Activated naive CD8-positive, alpha-beta T cell treated with anti-CD3 and anti-CD28 coated beads for 36 hours (primary cell): ENCODE data around the gene PREB. TPM values are rescaled to one million over a fixed set of nuclear protein-coding genes. Genes with fewer than 3 reads are reported as not detected.

ENCODE experiments used
- DNase-seq: peaks from one replicate; pipeline ENCODE4 v3.0.0; 2021
- H3K27ac Mint-ChIP-seq: one replicate; pipeline ENCODE4 v1.8.0; 2022; ENCODE audit warnings: mild to moderate bottlenecking, moderate library complexity, mixed read lengths
- H3K27me3 Mint-ChIP-seq: one replicate; pipeline ENCODE4 v1.8.0; 2022; ENCODE audit warnings: mild to moderate bottlenecking, mixed read lengths
- H3K36me3 Mint-ChIP-seq: one replicate; pipeline ENCODE4 v1.8.0; 2021; ENCODE audit warnings: mild to moderate bottlenecking, mixed read lengths
- H3K4me1 Mint-ChIP-seq: one replicate; pipeline ENCODE4 v1.8.0; 2021; ENCODE audit warnings: mixed read lengths
- H3K4me3 Mint-ChIP-seq: one replicate; pipeline ENCODE4 v1.8.0; 2022; ENCODE audit warnings: mild to moderate bottlenecking, moderate library complexity, mixed read lengths
- H3K9me3 Mint-ChIP-seq: one replicate; pipeline ENCODE4 v1.8.0; 2022; ENCODE audit warnings: mixed read lengths
- total RNA-seq, 2 experiments: library from RNA; stranded (reverse); gene quantifications; one replicate each; pipeline ENCODE4 v1.2.3, GENCODE V29; 2021

Gene PREB
- total RNA-seq, 2 experiments from 2014 or later, result 62.1 to 63.3 TPM

DNA sequence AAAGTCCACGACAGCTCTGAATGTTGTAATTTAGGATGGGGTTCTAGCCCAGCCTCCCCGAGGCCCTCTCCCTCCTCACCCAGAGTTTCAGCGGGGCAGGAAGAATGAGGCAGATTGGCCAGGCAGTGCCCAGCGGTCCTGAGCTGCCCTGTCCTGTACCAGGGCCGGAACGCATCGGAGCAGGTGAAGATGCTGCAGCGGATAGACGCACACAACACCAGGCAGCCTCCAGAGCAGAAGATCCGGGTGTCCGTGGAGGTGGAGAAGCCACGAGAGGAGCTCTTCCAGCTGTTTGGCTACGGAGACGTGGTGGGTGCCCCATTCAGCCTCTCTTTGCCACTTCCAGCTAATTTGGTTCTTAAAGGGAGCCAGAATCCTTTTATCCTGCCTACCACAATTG, 37.1 kb downstream of the PREB start:
- Mint-ChIP-seq H3K4me3 (no peak overlapping the region), H3K27me3 (no peaks in the 10 kb centered on the region), H3K27ac (no peak overlapping the region), H3K9me3 (no peaks in the 10 kb centered on the region), H3K4me1 (peaks cover 11% of the 10 kb centered on the region), H3K36me3 (peaks cover 2% of the 10 kb centered on the region)
- no peak for DNase-seq

DNA sequence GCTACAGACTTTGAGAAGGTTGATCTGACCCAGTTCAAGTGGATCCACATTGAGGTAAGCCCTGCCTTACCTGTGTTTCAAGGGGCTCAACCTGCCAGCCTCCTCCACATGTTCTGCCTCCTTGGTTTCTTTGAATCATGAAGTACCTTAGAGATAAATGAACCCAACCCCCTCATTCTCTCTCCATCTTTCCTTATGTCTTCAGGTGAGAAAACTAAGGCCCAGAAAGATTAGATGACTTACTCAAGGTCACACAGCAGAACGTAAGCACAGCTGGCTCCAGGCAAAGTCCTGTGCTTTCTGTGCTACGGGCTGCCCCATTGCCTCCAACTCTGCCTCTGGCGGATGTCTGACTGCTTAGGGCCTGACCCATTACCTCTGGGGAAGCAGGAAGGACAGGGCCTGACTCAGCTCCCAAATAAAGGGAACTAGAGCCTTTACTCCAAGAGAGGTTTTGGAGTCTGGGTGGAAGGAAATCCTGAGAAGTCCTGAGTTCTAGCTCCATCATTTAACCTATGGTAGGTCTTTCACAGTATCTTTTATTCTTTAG, 37.6 kb downstream of the PREB start:
- DNase-seq, result no peak
- no peak overlapping the region for H3K27ac Mint-ChIP-seq
- H3K9me3 Mint-ChIP-seq, result no peaks in the 10 kb centered on the region
- no peaks in the 10 kb centered on the region for H3K27me3 Mint-ChIP-seq
- peaks cover 11% of the 10 kb centered on the region for H3K4me1 Mint-ChIP-seq
- no peak overlapping the region for H3K4me3 Mint-ChIP-seq
- H3K36me3 Mint-ChIP-seq, result no peaks in the 10 kb centered on the region

DNA sequence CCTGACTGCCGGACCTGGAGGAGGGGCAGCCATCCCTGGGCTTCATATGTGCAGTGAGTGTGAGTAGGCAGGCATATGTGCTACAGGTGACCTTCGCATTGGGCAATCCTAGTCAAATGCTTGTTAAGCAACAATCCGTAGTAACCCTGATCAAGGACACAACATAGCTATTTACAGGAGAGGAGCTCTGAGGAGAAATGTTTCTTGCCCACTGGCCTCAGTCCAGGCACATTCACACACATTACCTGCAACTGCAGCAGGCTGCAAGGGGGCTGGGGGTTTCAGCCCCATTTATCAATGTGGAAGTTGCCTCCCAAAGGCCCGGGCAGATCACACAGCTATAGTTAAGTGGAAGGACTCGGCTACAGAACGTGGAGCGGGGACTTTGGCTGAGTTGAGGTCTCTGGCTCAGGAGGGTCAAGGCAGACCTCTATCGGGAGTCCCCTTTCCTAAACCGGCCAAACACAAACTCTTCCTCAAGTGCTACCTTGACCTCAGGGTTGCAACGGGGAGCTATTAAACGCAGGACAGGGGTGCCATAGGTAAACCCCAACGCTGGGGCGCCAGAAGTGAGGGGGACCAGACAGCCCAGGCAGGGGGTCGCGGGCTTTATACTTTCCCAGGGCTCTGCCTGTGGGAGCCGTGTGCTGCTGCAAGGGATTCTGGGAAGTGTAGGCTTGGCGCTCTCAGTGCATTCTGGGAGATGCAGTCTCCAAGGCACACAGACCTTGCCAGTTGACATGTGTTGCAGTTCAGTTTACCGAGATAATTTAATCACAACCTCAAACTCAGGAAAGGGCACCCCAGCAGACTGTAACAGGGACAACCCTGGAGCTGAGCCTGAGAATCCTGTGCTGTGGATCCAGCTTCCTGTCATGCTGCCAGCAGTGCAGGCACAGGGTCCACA, 38.4 kb downstream of the PREB start:
- H3K27ac Mint-ChIP-seq, result no peak overlapping the region

DNA sequence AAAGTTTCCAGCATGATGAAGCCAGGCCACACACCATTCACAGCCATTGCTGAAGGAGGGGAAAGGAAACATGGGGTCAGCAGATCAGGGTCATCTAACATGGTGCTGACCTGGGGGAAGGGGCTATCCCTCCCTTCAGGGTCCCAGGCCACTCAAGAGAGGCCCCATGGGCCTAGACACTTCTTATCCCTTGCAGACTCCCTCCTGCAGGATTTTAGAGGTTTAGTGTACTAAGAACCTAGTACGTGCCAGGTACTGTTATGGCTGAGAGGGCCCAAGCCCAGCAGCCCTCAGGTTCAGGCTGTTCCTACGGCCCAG, 39.0 kb downstream of the PREB start:
- H3K27ac Mint-ChIP-seq, result no peak overlapping the region
- H3K4me1 Mint-ChIP-seq, result peaks cover 11% of the 10 kb centered on the region
- H3K9me3 Mint-ChIP-seq, result no peaks in the 10 kb centered on the region
- no peak for DNase-seq
- H3K36me3 Mint-ChIP-seq, result no peaks in the 10 kb centered on the region
- H3K27me3 Mint-ChIP-seq, result no peaks in the 10 kb centered on the region
- no peak overlapping the region for H3K4me3 Mint-ChIP-seq

More for the DNA sequence above, 38.4 kb downstream of the PREB start:
- peaks cover 11% of the 10 kb centered on the region for H3K4me1 Mint-ChIP-seq
- peak; percentile 39 for DNase-seq
- H3K36me3 Mint-ChIP-seq, result no peaks in the 10 kb centered on the region
- H3K27me3 Mint-ChIP-seq, result no peaks in the 10 kb centered on the region
- peak overlapping the region; percentile 52 for H3K4me3 Mint-ChIP-seq
- H3K9me3 Mint-ChIP-seq, result no peaks in the 10 kb centered on the region

DNA sequence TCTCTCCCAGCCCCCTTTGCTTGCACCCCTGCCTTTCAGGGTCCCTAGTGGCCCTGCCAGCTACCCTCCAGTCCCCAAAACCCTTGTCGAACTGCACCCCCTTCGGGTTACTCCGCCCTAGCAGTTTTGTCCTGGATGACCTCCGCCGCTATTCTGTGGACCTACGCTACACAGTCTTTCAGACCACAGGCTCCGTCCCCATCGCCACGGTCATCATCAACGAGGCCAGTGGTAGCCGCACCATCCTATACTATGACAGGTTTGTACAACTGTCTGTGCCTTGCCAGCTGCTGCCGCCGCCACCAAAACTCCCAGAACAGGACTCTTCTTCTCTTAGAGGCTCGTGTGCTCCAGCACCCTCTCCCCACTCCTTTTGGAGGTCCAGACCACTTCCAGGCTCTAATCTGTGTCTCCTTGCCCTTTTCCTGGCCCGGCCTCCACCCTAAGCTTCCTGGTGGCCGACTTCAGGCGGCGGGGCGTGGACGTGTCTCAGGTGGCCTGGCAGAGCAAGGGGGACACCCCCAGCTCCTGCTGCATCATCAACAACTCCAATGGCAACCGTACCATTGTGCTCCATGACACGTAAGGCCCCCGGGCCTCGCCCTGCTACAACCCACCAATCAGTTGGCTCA, 40.0 kb downstream of the PREB start:
- no peaks in the 10 kb centered on the region for H3K9me3 Mint-ChIP-seq
- no peaks in the 10 kb centered on the region for H3K36me3 Mint-ChIP-seq
- H3K27ac Mint-ChIP-seq, result no peak overlapping the region
- H3K4me1 Mint-ChIP-seq, result peaks cover 13% of the 10 kb centered on the region
- H3K27me3 Mint-ChIP-seq, result no peaks in the 10 kb centered on the region
- no peak overlapping the region for H3K4me3 Mint-ChIP-seq
- DNase-seq, result no peak

DNA sequence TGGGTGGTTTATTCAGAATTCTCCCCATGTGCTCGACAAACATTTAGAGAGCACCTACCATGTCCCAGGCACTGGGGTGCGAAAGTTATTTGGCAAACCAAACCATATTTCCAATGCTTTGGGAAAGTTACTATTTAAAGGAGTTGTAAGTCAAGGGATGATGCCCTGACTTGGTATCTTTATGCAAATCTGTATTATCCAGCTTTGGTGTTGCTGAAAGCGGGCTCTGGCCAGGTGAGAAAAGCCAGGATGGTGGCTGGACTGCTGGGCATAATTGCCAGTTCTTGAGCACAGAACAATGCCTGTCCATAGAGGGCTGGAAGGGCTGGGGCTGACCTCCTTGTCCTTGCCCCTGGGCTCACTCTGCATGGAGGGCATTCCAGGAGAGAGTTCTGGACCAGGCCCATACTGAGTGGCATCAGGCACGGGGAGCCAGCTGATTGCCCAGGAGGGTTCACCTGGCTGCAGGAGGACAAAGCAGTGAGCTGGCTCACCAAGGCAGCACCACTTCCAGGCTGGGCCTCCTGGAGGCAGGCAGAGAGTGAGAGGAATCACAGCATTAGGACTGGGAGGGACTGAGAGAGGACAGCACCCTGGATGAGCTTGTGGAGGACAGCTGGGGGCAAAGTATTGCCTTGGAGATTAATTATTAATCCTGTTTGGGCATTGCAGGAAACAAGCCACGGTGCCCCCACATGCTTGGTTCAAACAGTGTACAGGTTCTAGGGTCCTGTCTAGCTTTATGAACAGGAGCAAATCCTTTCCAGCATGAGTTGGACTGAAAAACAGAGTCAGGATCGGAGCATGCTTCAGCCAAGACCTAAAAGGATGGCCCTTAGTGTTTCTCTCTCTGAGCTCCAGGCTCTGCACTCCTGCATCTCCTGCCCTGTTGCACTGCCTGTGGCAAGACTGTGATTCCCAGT, 40.7 kb downstream of the PREB start:
- DNase-seq, result no peak
- Mint-ChIP-seq H3K4me1 (peaks cover 13% of the 10 kb centered on the region), H3K36me3 (no peaks in the 10 kb centered on the region), H3K9me3 (no peaks in the 10 kb centered on the region), H3K4me3 (no peak overlapping the region), H3K27me3 (no peaks in the 10 kb centered on the region), H3K27ac (no peak overlapping the region)

DNA sequence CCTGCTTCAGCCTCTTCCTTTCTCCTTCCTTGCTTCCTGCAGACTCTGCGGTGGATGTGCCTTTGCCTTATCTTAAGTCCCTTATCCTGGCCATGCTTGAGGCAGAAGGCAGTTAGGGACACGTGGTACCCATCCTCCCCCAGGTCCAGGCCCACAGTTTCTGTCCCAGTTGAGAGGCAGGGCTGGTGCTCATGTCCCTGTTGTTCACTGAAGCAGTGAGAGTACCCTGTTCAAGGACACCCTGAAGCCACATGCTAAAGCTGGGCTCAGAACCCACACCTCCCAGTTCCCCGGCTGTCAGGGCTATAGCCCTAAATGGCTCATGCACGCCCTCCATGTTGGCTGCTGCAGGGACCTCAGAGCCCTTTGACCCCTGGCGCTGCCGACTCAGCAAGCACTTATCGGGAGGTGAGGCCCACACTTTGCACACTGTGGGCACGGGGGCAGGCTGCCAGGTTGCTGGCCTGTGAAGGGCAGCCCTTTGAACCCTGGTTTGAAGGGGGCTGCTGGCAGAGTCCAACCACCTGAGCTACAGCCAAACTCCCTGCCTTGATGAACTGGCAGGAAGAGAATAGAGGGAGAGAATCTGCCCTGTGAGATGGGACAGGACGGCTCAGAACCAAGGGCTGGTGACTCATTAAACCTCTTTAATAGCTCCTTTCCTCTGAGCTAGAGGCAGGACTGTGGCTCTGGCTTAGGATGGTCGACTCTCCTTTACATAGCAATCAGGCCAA, 41.6 kb downstream of the PREB start:
- peaks cover 13% of the 10 kb centered on the region for H3K4me1 Mint-ChIP-seq
- H3K36me3 Mint-ChIP-seq, result no peaks in the 10 kb centered on the region
- no peak overlapping the region for H3K27ac Mint-ChIP-seq
- no peak overlapping the region for H3K4me3 Mint-ChIP-seq
- no peaks in the 10 kb centered on the region for H3K27me3 Mint-ChIP-seq
- H3K9me3 Mint-ChIP-seq, result no peaks in the 10 kb centered on the region
- no peak for DNase-seq

DNA sequence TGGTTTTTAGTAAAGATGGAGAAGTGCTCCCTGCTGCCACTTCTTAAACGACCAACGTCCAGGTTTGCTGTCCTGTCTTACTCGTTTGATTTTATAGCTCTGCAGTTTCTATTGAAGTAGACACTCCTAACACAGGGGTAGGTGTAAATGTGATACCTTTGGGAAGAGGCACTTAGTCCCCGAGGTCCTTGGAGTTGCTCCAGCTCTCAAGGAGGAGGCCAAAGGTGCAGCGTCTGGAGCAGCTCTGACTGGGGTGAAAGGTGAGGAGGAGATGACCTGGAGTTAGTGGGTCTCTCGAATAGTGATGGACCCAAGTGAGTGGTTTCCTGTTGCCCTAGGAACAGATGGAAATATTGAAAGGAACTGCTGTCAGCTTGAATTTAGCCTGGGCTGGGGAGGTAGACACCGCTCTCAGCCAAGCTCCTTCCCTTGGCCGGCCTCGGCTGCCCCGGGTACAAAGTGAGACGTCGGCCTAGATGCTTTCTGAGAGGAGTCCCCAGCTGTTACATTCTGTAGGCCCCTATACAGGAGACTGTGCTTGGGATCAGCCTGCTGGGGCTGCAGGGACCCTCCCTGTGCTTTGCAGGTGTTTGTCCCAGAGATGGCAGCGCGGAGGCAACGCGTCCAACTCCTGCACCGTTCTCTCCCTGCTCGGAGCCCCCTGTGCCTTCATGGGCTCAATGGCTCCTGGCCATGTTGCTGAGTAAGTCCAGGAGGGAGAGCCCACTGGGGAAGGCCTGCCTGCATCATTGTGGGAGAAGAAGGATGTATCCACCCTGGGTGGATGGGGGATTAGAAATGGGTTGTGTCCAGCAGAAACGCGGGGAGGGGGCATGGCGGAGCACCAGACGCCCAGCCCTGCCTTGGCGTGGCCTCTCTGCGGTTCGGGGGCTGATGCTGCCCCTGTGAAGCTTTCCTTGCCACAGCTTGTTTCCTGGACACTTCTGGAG, 42.4 kb downstream of the PREB start:
- peaks cover 20% of the 10 kb centered on the region for H3K4me1 Mint-ChIP-seq
- no peak for DNase-seq
- H3K9me3 Mint-ChIP-seq, result no peaks in the 10 kb centered on the region
- no peak overlapping the region for H3K4me3 Mint-ChIP-seq
- H3K27me3 Mint-ChIP-seq, result no peaks in the 10 kb centered on the region
- no peaks in the 10 kb centered on the region for H3K36me3 Mint-ChIP-seq
- H3K27ac Mint-ChIP-seq, result no peak overlapping the region

DNA sequence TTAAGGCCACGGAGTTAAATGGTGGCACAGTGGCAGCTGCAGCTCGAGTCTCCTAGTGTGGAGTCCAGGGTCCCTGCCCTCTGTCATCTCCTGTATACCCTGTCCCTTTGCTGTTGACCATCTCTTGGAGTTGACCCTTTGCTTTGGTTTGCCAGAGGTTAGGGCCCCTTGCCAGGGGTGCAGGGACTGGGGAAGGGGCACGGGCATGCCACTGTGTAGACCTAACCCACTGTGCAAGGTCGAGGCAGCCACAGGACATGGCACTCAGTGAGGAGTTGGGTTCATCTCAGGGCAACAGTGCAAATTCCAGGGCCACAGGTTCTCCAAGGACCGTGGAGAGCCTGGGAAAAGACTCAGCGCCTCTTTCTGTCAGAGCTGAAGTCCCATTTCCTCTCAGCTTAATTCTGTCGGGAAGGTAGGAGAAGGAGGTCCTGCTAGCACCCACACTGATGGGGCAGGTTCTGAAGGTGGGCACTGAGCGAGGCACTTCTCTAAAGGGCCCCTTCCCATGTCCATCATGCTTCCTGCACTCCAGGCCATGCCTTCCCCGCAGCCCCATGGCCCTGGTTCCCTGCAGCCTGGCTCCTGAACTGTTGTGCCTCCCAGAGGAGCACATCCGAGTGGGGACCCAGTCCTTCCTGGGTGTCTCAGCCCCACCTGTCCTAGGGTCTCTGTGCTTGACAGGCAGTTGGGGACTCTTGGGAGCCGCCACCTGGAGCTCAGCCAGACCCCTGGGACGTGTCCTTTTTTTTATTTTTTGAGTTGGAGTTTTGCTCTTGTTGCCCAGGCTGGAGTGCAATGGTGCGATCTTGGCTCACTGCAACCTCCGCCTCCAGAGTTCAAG, 45.1 kb downstream of the PREB start:
- Mint-ChIP-seq H3K27me3 (no peaks in the 10 kb centered on the region), H3K27ac (no peak overlapping the region), H3K36me3 (no peaks in the 10 kb centered on the region), H3K9me3 (no peaks in the 10 kb centered on the region), H3K4me3 (no peak overlapping the region), H3K4me1 (peaks cover 17% of the 10 kb centered on the region)
- no peak for DNase-seq

DNA sequence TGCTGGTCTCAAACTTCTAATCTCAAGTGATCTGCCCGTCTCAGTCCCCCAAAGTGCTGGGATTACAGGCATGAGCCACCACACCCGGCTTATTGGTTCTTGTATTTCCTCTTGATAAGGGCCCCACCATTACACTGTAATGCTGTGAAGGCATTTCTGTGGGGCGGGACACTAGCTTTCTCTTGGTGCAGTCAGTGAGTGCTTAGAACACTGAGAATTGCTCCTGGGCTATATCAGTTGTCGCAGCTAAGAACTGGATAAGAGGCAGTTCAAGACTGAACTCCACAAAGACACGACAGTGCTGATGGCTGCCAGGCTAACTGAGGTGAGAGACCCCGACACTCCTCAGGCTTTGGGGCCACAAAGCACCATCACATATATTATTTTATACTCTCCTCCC, 45.8 kb downstream of the PREB start:
- Mint-ChIP-seq H3K27ac (no peak overlapping the region), H3K4me1 (peaks cover 17% of the 10 kb centered on the region), H3K4me3 (peak overlapping the region; percentile 45), H3K36me3 (no peaks in the 10 kb centered on the region), H3K9me3 (no peaks in the 10 kb centered on the region), H3K27me3 (no peaks in the 10 kb centered on the region)
- no peak for DNase-seq

DNA sequence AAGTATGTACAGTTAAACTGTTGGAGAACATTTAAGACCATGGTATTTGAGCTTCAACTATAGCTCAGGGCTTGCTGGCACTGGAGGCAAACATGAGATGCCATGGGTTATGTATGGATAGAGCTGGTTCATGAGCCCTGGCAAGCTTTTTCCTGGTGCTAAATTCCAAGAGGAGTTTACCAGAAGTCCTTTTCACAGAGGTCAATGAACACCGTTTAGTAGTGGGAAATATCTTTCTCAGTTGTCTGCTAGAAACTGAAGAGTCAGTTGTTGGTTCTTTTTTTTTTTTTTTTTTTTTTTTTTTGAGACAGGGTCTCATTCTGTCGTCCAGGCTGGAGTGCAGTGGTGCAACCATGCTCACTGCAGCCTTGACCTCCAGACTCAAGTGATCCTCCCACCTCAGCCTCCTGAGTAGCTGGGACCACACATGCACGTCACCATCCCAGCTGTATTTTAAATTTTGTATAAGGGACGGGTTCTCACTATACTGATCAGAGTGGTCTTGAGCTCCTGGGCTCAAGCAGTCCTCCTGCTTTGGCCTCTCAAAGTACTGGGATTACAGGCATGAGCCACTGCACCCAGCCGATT, 46.5 kb downstream of the PREB start:
- Mint-ChIP-seq H3K27me3 (no peaks in the 10 kb centered on the region), H3K4me1 (peaks cover 17% of the 10 kb centered on the region), H3K36me3 (no peaks in the 10 kb centered on the region), H3K27ac (no peak overlapping the region), H3K4me3 (peak overlapping the region; percentile 45), H3K9me3 (no peaks in the 10 kb centered on the region)
- DNase-seq, result no peak

DNA sequence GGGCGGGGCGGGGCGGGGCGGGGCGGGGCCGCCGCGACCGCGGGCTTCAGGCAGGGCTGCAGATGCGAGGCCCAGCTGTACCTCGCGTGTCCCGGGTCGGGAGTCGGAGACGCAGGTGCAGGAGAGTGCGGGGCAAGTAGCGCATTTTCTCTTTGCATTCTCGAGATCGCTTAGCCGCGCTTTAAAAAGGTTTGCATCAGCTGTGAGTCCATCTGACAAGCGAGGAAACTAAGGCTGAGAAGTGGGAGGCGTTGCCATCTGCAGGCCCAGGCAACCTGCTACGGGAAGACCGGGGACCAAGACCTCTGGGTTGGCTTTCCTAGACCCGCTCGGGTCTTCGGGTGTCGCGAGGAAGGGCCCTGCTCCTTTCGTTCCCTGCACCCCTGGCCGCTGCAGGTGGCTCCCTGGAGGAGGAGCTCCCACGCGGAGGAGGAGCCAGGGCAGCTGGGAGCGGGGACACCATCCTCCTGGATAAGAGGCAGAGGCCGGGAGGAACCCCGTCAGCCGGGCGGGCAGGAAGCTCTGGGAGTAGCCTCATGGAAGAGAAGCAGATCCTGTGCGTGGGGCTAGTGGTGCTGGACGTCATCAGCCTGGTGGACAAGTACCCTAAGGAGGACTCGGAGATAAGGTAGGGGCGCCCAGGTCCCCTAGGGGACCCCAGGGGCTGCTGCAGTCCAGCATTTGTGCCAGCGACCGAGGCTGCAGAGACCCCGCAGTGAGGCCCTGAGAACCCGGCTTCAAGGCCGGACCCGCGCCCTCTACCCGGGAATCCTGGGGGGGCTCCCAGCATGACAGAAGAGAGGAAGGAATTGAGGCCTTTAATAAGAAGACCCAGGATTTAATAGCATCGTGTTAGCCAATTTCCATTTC, 47.5 kb downstream of the PREB start, which contains the start of gene KHK:
KHK (plus strand) TSS at position 49 of the 870 bp plus-strand sequence; CDS start at position 537, 488 bp downstream.
- no peak for DNase-seq
- no peaks in the 10 kb centered on the region for H3K27me3 Mint-ChIP-seq
- H3K36me3 Mint-ChIP-seq, result no peaks in the 10 kb centered on the region
- H3K9me3 Mint-ChIP-seq, result no peaks in the 10 kb centered on the region
- H3K4me3 Mint-ChIP-seq, result peak within 1 kb of the TSS; percentile 85
- H3K4me1 Mint-ChIP-seq, result peaks cover 17% of the 10 kb centered on the region
- H3K27ac Mint-ChIP-seq, result peak within 1 kb of the TSS; percentile 83
